ENCODE results near the gene SPSB1.
A peak's percentile ranks its signal among the peaks of the same experiment; 100 is the strongest.

SPSB1 gene

DNA sequence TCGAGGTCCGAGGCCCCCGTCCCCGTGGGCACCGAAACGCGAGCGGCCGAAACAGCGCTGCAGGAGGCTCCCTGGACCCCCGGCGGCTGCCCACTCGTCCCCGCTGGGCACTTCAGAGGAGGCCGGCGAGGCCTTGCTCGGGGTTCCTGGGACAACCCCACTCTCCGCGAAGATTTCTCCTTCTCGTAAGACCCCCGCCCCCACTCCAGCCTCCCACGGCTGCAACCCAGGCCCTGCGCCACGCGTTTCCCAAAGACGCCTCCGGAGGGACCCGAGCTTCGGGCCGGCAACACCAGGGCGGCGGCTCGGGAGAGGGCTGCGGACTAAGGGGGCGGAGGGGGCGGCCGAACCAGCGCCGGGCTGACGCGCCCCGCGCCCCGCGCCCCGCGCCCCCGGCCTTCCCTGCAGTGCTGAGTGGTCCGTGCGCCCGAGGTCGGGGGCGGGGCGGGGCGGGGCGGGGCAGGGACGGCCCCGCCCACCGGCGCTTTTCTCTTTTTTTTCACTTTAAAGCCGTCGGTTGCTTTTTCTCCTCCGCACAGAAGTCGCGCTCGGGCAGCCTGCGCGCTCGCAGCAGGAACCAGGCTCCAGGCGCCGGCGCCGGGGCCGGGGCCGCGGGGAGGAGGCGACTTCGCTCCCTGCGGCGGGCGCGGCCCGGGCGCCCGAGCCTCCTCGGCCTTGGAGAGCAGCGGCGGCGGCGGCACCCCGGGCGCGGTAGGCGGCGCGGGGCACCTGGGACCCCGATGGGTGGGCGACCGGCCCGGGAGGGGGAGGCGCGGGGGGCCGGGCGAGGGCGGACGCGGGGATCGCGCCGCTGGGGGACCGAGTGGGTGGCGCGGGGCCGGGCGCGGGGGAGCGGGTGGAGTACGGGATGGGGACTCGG is at the start of gene SPSB1:
SPSB1 (plus strand) TSS at position 534 of the 880 bp plus-strand sequence. CDS start 62,998 bp downstream, outside the sequence.
- DNase-seq, result peak; percentile 58

DNA sequence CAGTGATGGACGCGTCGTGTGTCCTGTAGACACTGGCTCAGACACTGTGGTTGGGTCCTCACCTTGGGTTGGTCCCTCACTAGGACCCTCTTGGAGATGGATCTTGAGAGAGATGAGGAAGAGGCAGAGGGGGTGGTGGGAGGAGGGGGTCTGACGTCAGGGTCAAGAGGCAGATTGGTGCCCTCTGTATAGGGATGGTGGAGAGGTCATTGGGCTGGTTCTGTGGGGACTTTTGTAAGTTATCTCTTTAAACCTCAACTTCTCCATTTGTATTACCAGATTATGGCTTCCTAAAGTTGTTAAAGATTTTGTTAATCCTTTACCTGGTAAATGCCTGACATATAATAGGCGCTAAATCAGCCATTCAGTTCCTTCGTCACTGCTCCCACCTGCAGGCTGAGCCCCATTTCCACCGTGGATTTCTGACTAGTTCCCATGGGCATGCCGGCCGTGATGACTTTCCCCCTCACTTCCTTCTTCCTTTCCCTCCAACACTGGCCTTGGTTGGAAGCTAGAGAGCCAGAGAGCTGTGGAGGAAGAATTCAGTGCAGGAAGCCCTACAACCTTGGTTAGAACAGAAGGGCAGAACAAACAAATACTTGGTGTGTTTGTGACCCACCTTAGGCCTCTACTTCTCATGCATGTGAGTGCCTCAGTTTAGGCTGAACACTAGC is 49.5 kb upstream of the SPSB1 start:
- DNase-seq, result no peak

DNA sequence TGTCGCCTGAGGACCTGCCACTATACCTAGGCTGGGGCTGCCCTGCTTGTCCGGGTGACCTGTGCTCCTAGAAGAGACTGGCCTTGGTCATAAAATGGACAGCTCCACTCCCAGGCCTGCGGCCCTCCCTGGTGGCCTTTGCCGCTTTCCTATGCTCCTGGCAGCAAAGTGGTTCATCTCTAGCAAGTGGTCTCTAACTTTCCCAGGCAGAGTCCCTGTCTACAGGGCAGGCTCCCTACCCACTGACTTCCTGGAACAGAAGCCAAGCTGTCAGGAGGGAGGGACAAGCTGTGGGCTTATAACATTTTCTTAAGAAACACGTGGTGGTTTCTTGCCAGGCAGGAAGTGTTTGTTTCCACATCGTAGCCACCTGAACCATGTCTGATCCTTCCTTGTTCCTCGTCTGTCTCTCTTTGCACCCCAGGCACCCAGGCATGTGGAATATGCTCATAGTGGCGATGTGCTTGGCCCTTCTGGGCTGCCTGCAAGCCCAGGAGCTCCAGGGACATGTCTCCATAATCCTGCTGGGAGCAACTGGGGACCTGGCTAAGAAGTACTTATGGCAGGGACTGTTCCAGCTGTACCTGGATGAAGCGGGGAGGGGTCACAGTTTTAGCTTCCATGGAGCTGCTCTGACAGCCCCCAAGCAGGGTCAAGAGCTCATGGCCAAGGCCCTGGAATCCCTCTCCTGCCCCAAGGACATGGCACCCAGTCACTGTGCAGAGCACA is 48.0 kb upstream of the SPSB1 start:
- DNase-seq, result no peak

DNA sequence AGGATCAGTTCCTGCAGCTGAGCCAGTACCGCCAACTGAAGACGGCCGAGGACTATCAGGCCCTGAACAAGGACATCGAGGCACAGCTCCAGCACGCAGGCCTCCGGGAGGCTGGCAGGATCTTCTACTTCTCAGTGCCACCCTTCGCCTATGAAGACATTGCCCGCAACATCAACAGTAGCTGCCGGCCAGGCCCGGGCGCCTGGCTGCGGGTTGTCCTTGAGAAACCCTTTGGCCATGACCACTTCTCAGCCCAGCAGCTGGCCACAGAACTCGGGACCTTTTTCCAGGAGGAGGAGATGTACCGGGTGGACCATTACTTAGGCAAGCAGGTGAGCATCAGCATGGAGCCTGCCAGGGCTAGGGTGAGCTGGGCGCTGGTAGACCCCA is 47.5 kb upstream of the SPSB1 start:
- no peak for DNase-seq

DNA sequence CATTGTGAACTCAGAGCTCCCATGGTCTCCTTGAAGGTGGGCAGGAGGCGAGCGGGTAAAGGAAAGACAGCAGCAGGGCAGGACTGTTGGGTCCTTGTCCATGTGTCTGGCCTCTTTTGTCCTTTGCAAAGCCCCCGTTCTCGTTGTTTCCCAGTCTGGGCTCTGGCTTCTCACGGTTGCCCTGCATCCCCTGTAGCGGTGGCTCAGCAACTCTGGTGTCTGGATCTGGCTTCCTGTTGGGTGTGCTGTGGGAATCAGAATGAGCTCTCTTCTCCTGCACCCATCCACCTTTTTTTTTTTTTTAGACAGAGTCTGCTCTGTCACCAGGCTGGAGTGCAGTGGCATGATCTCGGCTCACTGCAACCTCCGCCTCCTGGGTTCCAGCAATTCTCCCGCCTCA is 47.0 kb upstream of the SPSB1 start:
- no peak for DNase-seq

DNA sequence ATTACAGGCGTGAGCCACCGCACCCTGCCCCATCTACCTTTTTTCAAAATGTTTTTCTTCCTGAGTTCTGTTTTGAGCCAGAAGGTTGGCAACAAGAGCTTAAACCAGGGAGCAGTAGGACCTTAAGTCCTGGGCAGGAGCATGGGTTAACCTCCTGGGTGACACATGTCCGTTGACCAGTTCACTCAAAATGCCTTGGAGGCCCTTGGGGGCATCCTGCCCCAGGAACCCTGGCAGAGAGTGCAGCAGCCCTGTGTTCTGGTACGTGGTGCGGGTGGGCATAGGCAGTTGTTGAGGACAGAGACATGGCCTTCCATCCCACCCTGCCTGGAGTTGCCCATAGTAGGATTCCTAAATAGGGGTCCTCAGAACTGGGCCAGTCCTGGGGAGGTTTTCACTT is 46.5 kb upstream of the SPSB1 start:
- no peak for DNase-seq

DNA sequence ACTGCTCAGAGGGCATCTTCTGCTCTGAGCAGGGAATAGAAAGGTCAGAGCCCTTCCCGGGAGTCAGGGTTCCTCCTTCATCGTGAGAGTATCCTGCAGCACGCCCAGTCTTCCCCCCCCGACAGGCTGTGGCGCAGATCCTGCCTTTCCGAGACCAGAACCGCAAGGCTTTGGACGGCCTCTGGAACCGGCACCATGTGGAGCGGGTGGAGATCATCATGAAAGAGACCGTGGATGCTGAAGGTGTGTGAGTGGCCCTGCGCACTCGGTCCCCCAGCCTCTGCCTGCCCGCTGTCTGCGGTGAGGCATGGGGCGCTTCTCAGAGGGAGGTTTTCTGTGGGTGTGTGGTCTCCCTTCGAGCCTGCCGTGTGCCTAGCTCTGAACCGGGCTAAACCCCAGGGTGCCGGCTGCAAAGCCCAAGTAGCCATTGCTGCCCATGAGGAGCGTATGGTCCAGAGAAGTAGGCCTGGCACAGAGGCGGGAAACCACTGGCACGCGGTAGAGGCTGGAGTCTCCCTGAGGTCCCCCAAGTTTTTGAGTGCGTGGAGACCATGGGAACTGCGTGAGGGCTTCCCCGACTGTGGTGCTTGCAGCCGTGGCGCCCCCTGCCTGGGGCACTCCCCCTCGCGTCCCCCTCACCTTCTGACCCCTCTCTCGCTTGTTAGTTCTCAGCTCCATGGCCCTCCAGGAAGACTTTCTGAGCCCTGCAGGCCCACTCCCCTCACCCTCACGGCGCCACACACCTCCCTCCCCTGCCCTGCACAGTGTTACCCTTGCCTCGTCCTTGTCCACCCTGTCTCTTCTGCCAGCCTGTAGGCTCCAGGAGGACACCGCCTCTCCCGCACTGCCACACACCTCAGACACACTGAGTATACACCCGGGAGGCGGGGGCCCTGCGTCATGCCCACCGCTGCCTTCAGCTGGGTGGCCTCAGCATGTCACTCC is 45.6 kb upstream of the SPSB1 start:
- DNase-seq, result no peak

DNA sequence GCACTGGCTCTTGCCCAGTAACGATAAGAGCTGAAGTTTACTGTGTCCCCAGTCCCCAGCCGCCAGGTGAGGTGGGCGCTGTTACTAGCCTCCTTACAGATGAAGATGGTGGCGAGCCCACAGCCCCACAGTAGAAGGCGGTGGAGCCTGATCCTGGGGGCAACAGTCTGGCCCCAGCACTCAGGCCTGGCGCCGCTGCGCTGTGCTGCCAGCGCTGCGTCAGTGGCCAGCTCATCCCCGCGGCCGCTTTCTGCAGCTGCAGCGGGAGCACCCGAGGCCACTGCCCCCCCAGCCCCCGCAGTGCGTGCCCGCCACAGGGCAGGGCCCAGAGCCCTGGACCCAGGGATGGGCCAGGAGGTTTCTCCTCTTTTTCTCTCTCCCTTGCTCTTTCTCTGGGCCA is 44.8 kb upstream of the SPSB1 start:
- no peak for DNase-seq

DNA sequence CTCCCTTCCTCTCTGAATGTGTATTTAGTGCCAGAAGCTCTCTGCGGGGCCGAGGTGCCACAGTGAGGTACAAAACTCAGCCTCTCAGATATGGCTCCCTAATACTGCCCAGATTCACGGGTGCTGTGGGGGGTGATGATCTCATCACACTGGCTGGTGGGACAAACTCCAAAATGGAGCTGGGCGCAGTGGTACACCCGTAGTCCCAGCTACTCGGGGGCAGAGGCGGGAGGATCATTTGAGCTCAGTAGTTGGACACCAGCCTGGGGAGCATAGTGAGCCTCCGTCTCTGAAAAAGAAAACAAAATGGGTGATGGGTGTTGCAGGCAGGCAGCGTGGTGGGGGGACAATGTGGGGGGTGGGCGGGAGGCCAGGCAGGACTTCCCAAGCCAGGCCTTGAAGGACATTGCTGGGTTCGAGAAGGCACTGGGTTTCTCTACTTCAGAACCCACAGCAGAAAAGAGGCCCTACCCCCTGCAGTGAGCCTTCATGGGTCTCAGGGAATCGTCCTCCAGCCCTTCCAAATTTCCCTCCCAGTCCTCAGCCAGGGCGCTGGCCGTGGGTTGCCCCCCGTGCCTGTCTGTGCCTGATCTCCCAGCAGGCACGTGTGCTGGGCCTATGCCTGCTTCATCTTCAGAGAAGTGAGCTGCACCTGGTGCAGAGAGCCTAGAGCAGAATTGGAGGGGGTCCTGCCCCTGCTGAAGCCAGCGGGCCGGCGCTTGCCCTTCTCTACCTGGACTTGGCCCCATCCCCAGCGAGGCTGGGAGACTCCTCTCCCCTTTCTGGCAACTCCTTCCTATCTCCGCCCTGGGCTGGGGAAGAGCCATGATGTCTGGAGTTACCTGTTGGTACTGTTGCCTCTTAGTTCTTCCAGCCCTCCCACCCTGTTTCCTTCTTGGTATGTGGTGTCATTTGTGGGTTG is 44.1 kb upstream of the SPSB1 start:
- no peak for DNase-seq

DNA sequence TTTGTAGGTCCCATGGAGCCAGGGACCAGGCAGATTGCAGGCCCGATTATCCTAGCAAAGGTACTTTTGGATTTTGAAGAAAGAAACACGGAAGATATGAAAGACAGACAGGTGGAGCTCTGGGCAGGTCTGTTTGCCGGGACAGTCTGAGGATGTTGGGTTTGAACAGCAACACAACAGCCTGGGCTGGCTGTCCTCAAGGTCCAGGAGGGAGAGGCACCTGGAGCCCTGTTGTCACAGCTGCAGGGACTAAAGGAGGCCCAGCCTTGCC is 43.5 kb upstream of the SPSB1 start:
- no peak for DNase-seq

DNA sequence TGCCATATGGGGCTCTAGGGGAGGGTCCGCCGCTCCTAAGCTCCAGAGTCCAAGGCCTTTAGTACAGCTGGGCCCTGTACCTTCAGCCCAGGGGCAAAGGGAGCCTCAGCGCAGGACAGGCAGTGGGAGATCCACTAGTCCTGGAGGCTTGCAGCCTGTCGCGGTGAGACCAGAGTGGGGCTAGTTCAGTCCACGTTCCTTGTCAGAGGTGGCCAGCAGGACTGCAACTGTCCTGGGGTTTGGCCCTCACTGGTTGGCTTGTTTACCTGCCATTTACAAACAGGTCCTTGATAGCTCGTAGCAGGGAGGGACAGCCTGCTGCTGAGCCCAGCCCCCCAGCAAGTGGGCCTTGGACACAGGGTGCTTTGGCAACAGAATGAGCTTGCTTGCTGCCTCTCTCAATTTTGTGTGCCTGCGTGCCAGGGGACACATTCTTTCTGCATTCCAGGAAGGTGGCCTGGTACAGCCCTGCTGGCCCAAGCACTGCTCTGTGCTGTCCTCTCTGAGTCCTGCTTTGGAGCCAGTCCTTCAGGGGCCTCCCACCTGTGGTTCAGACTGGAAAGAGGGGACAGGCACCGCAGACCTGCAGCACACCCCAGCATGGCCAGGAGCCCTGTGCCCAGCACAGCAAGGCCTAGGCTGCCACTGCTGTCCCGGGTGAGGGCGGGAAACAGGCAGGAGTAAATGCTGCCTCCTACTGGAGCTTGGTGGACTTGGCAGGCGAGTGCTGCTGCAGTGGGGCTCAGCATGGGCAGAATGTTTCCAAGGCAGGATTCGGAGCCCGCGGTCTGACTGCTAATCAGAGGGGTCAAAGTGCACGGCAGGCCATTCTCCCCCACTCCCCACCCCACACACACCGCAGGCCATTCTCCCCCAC is 42.9 kb upstream of the SPSB1 start:
- no peak for DNase-seq

DNA sequence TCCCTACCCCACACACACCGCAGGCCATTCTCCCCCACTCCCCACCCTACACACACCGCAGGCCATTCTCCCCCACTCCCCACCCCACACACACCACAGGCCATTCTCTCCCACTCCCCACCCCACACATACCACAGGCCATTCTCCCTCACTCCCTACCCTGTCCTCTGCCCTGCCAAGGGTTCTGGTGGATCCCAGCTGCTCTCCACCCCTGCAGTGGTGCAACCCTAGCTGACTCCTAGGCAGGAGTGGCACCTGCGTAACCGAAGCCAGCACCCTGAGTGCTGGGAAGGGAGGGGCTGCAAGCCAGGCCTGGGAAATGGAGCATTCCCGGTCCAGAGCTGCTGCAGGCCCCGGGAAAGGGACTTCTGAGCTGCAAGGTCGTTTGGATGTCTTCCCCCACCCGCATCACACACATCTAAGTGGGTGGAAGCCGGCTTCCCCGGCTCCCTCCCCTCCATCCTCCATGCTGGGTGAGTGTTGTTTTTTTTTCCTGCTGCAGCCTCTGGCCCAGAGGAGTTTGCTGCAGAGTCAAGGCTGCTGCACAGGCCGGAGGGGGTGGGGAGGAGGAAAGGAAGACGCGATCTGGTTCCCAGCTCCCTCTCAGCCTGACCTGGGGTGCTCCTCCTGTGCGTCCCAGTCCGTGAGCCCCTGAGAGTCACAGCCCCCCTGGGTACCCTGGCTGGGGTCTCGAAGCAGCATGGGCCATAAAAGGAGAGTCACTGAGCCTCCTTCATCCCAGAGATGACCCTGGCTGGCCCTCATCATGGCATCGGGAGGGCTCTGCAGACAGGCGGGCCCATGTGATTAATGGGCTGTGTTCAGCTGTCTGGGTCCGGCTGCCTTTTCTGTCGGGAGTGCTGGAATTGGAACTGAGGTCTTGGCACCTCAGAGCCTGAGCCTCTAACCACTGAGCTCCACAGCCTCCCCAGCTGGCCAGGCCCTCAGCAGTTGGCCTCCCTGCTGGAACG is 42.0 kb upstream of the SPSB1 start:
- DNase-seq, result no peak

DNA sequence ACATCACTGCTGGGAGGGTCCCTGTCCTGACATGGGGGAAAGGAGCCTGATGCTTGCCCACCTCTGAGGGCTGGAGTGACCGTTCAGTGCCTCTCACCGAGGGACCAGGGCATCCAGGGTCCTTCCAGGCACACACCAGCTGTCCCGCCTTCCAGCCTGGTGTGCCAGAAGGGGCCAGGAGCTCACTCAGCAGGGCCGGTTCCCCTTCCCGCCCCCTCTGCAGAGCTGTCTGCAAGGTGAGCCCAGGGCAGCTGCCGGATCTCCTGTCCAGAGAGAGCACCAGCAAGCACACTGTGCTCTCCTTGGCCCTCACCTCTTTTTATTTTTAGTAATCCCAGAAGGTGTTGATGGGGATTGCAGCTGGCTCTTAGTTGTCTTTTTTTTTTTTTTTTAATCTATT is 41.2 kb upstream of the SPSB1 start:
- no peak for DNase-seq

DNA sequence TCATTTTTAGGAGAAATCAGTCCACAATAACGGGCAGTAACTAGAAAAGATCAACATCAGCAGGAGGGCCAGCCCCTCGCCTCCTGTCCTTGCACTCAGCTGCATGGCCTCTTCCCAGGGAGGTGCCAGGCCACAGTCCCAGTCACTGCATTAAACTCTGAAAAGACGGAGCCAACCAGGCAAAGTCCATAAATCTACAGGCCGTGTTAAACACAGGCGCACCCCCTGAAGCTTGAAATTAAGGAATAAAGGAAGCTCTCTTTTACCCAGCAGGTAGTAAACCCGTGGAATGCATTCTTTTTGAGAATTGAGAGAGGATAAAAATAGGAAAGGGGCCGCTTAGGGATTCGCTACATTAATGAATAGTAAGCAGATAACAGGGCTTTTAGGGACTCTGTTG is 39.7 kb upstream of the SPSB1 start:
- DNase-seq, result peak; percentile 95

DNA sequence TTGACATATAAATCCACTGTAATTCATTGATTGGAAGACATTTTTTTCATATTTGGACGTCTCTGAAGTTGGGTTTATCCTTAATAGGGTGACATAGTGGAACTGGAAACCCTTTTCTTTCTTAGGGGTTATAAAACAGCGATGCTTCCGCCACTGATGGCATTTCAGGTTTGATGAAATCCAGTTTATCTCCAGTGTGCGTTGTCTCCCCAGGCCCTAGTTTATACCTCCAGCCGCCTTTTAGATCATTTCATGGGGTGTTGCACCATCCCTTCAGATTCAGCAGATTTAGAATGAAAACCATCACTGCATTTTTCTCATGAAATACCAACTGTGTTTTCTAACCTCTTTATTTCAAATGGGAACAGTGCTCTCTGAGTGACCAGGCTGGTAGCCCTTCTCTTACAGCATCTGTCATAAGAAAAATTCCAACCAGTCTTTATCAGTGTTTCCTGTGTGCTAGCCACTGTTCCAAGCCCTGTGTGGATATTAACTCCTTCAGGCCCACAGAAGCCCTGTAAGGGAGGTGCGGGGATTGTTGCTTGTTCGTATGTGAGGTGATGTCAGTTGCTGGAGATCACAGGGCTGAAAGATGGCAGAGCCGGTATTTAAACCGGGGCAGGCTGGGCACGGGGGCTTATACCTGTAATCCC is 39.1 kb upstream of the SPSB1 start:
- peak; percentile 91 for DNase-seq

DNA sequence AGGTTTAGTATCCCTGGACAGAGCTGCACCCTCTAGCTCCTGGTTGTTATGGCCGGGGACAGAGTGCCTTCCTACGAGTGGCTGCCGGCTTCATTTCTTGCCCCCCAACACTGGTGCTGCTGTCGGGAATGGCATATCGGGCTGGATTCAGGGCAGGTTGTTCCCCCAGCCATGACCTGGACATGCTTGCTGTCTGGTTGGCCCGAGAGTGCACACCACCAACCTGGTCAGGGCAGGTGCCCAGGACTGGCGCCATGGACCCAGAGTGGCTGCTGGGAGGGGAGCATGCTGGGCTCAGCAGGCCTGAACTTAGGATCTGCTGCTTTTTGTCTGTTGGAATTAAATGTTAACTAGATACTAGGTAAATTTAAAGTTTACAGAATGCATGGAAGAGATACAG is 36.4 kb upstream of the SPSB1 start:
- no peak for DNase-seq

DNA sequence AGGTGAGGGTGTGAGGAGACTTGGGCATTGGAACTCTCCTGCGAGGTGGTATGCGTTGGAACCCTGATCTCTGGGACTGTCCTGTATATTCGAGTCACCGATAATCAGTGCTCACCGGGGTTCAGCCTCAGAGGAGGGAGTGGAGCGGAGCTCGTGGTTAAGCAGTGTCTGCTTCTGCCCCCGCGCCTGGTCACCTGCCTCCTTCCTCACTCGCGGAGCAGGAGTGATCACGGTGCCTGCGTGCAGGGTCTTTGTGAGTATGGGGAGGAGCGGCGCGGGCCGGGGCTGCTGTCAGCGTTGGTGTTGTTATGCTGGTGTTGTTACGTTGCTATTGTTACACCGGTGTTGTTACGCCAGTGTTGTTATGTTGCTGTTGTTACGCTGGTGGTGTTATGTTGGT is 34.8 kb upstream of the SPSB1 start:
- DNase-seq, result no peak

DNA sequence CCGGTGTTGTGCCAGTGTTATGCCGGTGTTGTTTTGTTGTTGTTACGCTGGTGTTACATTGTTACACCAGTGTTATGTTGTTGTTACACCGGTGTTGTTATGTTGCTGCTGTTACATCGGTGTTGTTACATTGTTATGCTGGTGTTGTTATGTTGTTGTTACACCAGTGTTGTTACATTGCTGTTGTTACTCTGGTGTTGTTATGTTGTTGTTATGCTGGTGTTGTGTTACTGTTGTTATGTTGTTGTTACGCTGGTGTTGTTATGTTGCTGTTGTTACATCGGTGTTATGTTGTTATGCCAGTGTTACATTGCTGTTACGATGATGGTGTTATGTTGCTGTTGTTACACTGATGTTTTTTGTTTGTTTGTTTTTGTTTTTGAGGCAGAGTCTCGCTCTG is 34.1 kb upstream of the SPSB1 start:
- DNase-seq, result no peak
